ENCODE results near the gene CRYGA.
"Not testable (repeated sequence)": the region's sequence is repeated elsewhere in the genome, so short reads cannot be mapped to it uniquely, and the experiment has no call there.

Gene CRYGA

GRCh38 chr2:208127090-208127489, 36.3 kb downstream of the CRYGA start:
- DNase-seq (ENCODE audit: low read depth in 3 of 3), result no peak

- DNase-seq (ENCODE audit: low read depth in 3 of 3), result no peak
Measured at GRCh38 chr2:208125251-208125650, 38.1 kb downstream of the CRYGA start.

DNA sequence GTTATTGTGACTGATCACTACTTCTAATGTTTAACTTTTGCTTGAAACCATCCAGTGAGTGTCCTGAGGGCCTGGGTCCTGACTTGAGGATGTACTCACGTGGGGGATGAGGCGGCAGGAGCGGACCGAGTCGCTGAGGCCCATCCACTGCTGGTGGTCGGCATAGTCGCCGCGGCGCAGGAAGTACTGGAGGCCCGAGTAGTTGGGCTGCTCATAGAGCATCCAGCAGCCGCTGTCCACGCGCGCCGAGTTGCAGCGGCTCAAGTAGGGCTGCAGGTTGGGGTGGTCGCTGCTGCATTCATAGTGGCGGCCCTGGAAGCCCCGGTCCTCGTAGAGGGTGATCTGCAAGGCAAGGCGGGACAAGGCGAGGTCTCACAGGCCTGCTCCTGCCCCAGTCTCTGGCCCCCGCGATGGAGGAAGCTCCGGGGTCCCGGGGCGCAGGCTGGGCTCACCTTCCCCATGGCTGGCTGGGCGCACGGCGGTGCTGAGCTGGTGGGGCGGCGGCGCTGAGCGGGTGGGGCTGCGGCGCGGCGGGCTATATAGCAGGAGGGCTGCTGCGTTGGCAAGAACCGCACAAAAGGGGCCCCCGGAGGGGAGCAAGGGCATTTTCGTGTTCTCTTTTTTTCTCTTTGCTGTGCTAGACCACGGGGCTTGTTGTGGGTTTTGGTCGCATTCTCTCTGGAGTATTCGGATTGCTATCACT, 39.2 kb downstream of the CRYGA start, which contains the start of gene CRYGD:
Gene CRYGD (minus strand): TSS at position 512 of the 703 bp plus-strand sequence. CDS start 51 bp downstream, at position 461.
- not testable (repeated sequence) for DNase-seq (ENCODE audit: low read depth in 3 of 3)

DNA sequence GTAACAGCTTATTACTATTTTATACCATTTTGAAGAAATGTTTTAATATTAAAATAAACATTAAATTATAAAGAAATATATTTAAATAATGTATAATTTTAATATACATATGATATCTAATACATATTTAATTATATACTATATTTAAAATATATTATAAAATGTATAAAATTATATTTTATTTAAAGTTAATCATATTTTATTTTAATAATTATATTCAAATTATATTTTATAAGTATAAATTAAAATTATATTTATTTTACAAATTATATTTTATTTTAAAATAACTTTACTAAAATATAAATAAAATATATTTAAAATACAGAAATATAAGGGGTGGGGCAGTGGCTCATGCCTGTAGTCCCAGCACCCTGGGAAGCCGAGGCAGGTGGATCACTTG, 41.1 kb downstream of the CRYGA start:
- no peak for DNase-seq (ENCODE audit: low read depth in 3 of 3)

DNA sequence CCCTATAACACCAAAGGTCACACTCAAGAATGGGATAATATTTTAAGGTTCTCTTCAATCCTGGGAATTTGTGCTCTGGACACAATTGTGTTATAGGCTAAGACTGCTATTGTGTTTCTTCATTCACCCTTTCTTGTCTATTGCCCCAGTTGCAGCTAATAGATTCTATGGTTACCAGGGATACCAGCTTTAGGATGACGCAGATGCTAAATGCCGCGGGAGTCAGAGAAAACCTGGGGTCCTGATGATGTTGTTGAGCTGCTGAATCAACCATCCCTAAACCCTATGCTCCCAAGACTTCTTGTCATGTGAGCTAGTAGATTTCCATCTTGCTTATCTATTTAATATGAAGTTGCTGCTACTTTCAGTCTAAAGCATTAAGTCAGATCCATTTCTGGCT, 44.5 kb downstream of the CRYGA start:
- no peak for DNase-seq (ENCODE audit: low read depth in 3 of 3)

DNA sequence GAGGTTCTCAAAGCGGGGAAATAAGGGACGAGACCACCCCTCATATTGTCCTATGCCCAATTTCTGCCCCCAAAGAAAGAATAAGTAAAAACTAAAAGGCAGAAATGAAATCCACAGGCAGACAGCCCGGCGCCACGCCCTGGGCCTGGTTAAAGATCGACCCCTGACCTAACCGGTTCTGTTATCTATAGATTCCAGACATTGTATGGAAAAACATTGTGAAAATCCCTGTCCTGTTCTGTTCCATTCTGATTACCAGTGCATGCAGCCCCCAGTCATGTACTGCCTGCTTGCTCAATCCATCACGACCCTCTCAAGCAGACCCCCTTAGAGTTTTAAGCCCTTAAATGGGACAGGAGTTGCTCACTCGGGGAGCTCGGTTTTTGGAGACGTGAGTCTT, 46.0 kb downstream of the CRYGA start:
- DNase-seq (ENCODE audit: low read depth in 3 of 3), result not testable (repeated sequence)

- no peak for DNase-seq (ENCODE audit: low read depth in 3 of 3)
Measured at GRCh38 chr2:208112969-208113368, 50.4 kb downstream of the CRYGA start.

GRCh38 chr2:208112273-208112745, 51.1 kb downstream of the CRYGA start:
- not testable (repeated sequence) for DNase-seq (ENCODE audit: low read depth in 3 of 3)

All from stimulated activated CD4-positive, alpha-beta T cell treated with anti-CD3 and anti-CD28 coated beads, TNF-alpha, amount 100 ng/mL, for 24 hours (primary cell).